Activated CD4-positive, alpha-beta memory T cell treated with anti-CD3 and anti-CD28 coated beads, Interleukin-2, amount 10 ng/mL, durations not matched to agents 7 days and 5 days (primary cell): ENCODE results near the gene KEAP1. TPM values are rescaled to one million over a fixed set of nuclear protein-coding genes. Genes with fewer than 3 reads are reported as not detected.
A peak's percentile ranks its signal among the peaks of the same experiment; 100 is the strongest.
"Not testable (repeated sequence)": the region's sequence is repeated elsewhere in the genome, so short reads cannot be mapped to it uniquely, and the experiment has no call there.

Experiments used
- CTCF ChIA-PET: fragments of 350-600 bp; sonication (Branson Sonifier 250); formaldehyde crosslinking; loops from one replicate; lab custom pipeline; 2021; ENCODE audit warnings: antibody characterized with exemption, inconsistent platforms; lab: Charles Lee
- POLR2A ChIA-PET: fragments of 350-600 bp; sonication (Branson Sonifier 250); formaldehyde crosslinking; loops from one replicate; lab custom pipeline; 2021; ENCODE audit warnings: antibody characterized with exemption; lab: Charles Lee
- DNase-seq: peaks from one replicate; pipeline ENCODE4 v3.0.0-alpha.2; 2020
- H3K27ac Mint-ChIP-seq: one replicate; pipeline ENCODE4 v1.8.0; 2021; ENCODE audit warnings: mild to moderate bottlenecking, mixed read lengths
- H3K27me3 Mint-ChIP-seq: one replicate; pipeline ENCODE4 v1.8.0; 2021; ENCODE audit warnings: mixed read lengths
- H3K36me3 Mint-ChIP-seq: one replicate; pipeline ENCODE4 v1.8.0; 2021; ENCODE audit warnings: low read depth, mixed read lengths
- H3K4me1 Mint-ChIP-seq: one replicate; pipeline ENCODE4 v1.8.0; 2021; ENCODE audit warnings: mixed read lengths
- H3K4me3 Mint-ChIP-seq: one replicate; pipeline ENCODE4 v1.8.0; 2021; ENCODE audit warnings: mild to moderate bottlenecking, mixed read lengths
- H3K9me3 Mint-ChIP-seq: one replicate; pipeline ENCODE4 v1.8.0; 2021; ENCODE audit warnings: mixed read lengths
- total RNA-seq, 2 experiments: library from RNA; stranded (reverse); gene quantifications; one replicate each; pipeline ENCODE4 v1.2.3, GENCODE V29; 2021

KEAP1 gene
- 100 to 1,000 TPM in 1 of 2 experiments, 10 to 100 TPM in 1; 97.1 to 103 TPM for total RNA-seq

DNA sequence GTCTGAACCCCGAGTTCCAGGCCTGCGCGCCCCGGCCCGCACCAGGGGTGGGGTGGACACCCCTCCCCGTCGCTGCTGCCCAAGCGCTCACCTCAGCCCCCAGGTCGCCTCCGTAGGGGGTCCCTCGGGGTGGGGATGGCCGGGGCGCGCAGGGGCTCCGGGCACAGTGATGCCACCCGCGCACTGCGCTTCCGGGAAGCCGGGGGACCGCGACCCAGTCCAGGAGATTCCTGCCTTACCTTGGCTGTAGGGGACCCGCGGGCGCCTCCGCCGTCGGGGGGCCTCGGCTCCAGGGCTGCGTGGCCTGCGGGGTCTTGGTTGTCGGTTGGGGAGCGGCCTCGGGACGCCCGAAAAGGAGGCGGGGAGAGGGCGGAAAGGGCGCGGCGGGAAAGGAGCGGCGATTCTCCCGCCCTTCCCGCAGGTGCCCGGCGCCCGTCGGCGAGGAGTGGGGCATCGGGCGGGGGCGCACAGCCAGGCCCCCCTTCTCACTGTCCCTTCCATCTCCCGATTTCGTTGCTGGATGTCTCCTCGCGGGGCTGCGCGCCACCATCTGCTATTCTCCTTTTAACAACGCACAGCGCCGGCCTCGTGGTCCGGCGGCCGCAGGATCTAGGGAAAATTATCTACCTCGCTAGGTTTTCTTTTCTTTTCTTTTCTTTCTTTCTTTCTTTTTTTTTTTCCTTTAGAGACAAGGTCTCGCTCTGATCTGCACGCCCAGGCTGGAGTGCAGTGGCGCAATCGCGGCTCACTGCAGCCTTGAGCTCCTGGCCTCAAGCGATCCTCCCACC lies at the start of gene KEAP1:
KEAP1 (minus strand) TSS at position 355 of the 788 bp plus-strand sequence. CDS start 3,323 bp downstream, outside the sequence.
- H3K36me3 Mint-ChIP-seq = peaks cover 30% of the 10 kb centered on the region
- H3K4me3 Mint-ChIP-seq = peak within 1 kb of the TSS; percentile 96
- DNase-seq = peak; percentile 47
- POLR2A ChIA-PET = interaction anchor here (0.6 to 1.9 kb wide), 8 partner anchors 10 to 102 kb away, joined by 3 to 7 read pairs (median 3); partner anchors contain the start of gene KRI1
- no peaks in the 10 kb centered on the region for H3K9me3 Mint-ChIP-seq
- CTCF ChIA-PET = interaction anchor here (0.7 to 1.6 kb wide), 3 partner anchors 69 to 197 kb away, joined by 3 to 4 read pairs (median 3); no protein-coding TSS in a partner anchor
- peak within 1 kb of the TSS; percentile 91 for H3K27ac Mint-ChIP-seq
- peaks cover 42% of the 10 kb centered on the region for H3K4me1 Mint-ChIP-seq
- H3K27me3 Mint-ChIP-seq = no peaks in the 10 kb centered on the region

DNA sequence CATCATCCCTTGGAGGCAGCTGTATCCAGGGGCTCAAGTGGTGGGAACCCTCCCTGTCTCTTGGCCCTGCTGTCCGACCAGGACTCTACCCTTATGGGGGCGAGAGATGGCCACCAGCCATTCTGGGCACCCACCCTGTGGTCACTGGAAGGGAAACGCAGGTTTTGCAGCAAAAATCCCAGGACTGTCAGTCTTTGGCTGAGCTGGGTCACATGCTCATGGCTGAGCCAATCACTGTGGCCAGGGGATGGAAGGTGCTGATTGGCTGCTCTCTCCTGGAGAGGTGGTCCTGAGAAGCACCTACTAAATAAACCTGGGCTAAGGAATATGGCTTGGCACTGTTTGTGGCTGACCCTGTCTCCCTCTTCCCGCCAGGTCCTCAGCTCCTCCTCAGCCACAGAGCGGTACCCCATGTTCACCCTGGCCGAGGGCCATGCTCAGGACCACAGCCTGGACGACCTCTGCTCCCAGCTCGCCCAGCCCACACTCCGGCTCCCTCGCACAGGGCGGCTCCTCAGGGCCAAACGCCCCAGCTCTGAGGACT lies 49.4 kb upstream of the KEAP1 start:
- no peaks in the 10 kb centered on the region for H3K9me3 Mint-ChIP-seq
- peak overlapping the region; percentile 99 for H3K27ac Mint-ChIP-seq
- H3K4me3 Mint-ChIP-seq = no peak overlapping the region
- ChIA-PET POLR2A (interaction anchor here (1.0 to 9.8 kb wide), 8 partner anchors 8 to 150 kb away, joined by 3 to 141 read pairs (median 4); partner anchors contain the start of genes CDC37, CDKN2D, KRI1 and QTRT1), CTCF (interaction anchor here (1.0 to 6.3 kb wide), 13 partner anchors 11 to 149 kb away, joined by 3 to 73 read pairs (median 6); partner anchors contain the start of genes CDKN2D, KRI1 and QTRT1)
- peaks cover 49% of the 10 kb centered on the region for H3K4me1 Mint-ChIP-seq
- peaks cover 64% of the 10 kb centered on the region for H3K36me3 Mint-ChIP-seq
- H3K27me3 Mint-ChIP-seq = no peaks in the 10 kb centered on the region
- no peak for DNase-seq

DNA sequence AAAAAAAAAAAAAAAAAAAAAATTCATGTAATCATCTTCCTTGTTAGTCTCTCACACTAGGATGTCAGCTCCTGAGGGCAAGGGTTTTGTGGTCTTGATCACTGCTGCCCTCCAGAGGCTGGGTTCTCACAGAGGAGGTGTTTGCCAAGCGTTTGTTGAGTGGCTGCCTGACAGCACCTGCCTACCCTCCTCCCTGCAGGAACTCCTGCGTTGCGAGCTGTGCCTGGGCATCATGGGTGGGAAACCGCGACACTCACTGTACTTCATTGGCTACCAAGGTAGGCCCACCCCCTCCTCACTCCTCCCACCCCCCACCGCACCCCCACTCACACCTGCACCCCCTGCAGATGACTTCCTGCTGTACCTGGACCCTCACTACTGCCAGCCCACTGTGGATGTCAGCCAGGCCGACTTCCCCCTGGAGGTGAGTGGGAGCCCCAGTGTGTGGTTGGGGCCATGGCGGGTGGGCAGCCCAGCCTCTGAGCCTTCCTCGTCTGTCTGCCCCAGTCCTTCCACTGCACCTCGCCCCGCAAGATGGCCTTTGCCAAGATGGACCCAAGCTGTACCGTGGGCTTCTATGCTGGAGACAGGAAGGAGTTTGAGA lies 48.6 kb upstream of the KEAP1 start:
- Mint-ChIP-seq H3K36me3 (peaks cover 68% of the 10 kb centered on the region), H3K27ac (peak overlapping the region; percentile 56), H3K4me3 (no peak overlapping the region), H3K27me3 (no peaks in the 10 kb centered on the region), H3K9me3 (no peaks in the 10 kb centered on the region), H3K4me1 (peaks cover 52% of the 10 kb centered on the region)
- POLR2A ChIA-PET = interaction anchor here (0.6 to 9.8 kb wide), 6 partner anchors 14 to 150 kb away, joined by 3 to 141 read pairs (median 4); partner anchors contain the start of genes CDKN2D, KRI1 and QTRT1
- CTCF ChIA-PET = interaction anchor here (0.7 to 6.3 kb wide), 13 partner anchors 9 to 148 kb away, joined by 3 to 73 read pairs (median 4); partner anchors contain the start of genes CDKN2D and KRI1
- DNase-seq = peak; percentile 63

DNA sequence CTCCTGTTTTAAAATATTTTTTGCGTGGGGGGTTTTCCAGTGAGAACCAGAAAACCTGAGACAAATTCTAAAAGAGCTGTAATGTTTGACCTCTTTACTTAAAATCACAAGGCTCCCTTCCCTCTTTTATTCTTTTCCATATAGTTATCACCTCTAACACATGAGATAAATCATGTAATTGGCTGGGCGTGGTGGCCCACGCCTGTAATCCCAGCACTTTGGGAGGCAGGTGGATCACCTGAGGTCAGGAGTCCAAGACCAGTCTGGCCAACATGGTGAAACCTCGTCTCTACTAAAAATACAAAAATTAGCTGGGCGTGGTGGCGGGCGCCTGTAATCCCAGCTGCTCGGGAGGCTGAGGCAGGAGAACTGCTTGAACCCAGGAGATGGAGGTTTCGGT lies 47.9 kb upstream of the KEAP1 start:
- CTCF ChIA-PET = interaction anchor here (0.7 to 6.3 kb wide), 11 partner anchors 8 to 146 kb away, joined by 3 to 73 read pairs (median 4); partner anchors contain the start of genes CDKN2D and KRI1
- H3K9me3 Mint-ChIP-seq, DNase-seq, H3K4me3 Mint-ChIP-seq, H3K27me3 Mint-ChIP-seq, H3K27ac Mint-ChIP-seq: not testable (repeated sequence)
- Mint-ChIP-seq H3K36me3 (peaks cover 66% of the 10 kb centered on the region), H3K4me1 (peaks cover 50% of the 10 kb centered on the region)
- POLR2A ChIA-PET = interaction anchor here (0.6 to 9.8 kb wide), 5 partner anchors 15 to 102 kb away, joined by 3 to 141 read pairs (median 3); partner anchors contain the start of genes CDKN2D and KRI1

DNA sequence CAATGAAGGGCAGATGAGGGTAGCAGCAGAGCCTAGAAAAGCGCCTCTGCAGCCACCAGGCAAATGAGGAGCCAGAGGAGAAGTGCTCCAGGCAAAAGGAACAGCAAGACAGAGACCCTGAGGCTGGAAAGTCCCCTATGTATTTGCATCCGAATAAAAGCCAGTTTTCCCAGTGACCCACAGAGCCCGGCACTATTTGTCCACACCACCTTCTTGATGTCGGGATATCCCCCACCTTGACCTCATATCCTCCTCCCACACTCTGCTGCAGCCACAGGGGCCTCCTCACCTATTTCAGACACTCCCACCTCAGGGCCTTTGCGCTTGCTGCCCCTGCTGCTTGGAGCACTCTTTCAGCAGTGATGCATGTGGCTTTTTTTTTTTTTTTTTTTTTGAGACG lies 47.2 kb upstream of the KEAP1 start:
- POLR2A ChIA-PET = interaction anchor here (1.0 to 9.8 kb wide), 2 partner anchors 16 to 103 kb away, joined by 3 to 141 read pairs; partner anchors contain the start of genes CDKN2D and KRI1
- Mint-ChIP-seq H3K4me3 (no peak overlapping the region), H3K9me3 (no peaks in the 10 kb centered on the region), H3K27ac (no peak overlapping the region), H3K36me3 (peaks cover 59% of the 10 kb centered on the region), H3K27me3 (no peaks in the 10 kb centered on the region), H3K4me1 (peaks cover 44% of the 10 kb centered on the region)
- CTCF ChIA-PET = interaction anchor here (1.2 to 6.3 kb wide), 2 partner anchors 16 to 23 kb away, joined by 3 to 73 read pairs; partner anchors contain the start of genes CDKN2D and KRI1
- no peak for DNase-seq

DNA sequence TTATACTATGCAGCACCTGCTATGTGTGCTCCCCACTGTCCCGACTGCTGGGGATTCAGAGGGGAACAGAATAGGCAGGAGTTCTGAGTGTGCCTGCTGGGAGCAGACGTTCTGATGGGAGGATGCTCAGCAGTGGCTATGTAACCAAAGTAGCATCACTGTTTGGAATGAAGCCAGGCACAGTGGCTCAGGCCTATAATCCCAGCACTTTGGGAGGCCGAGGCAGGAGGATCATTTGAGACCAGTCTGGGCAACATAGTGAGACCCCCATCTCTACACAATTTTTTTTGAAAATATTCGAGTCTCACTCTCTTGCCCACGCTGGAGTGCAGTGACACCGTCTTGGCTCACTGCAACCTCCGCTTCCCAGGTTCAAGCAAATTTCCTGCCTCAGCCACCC lies 46.6 kb upstream of the KEAP1 start:
- no peak overlapping the region for H3K4me3 Mint-ChIP-seq

DNA sequence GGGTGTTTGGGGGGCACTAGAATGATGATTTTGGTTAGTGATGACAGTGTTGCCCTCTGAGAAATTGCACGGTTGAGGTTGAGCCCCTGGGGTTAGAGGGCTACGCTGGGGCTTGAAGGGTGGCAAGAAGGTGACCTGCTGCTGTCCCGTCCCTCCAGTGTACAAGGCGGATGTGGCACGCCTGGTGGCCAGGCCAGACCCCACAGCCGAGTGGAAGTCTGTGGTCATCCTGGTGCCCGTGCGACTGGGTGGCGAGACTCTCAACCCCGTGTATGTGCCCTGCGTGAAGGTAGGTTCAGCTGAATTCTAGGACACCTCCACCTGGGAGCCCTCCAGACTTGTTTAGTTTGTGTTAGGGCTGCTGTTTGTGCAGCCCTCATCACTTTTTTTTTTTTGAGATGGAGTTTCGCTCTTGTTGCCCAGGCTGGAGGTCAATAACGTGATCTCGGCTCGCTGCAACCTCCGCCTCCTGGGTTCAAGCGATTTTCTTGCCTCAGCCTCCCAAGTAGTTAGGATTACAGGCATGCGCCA lies 45.7 kb upstream of the KEAP1 start:
- ChIA-PET CTCF (no interaction called here), POLR2A (no interaction called here)
- DNase-seq = no peak
- peaks cover 37% of the 10 kb centered on the region for H3K4me1 Mint-ChIP-seq
- H3K27ac Mint-ChIP-seq = no peak overlapping the region
- H3K9me3 Mint-ChIP-seq = no peaks in the 10 kb centered on the region
- no peaks in the 10 kb centered on the region for H3K27me3 Mint-ChIP-seq
- peaks cover 51% of the 10 kb centered on the region for H3K36me3 Mint-ChIP-seq
- H3K4me3 Mint-ChIP-seq = no peak overlapping the region

More for the DNA sequence above, 46.6 kb upstream of the KEAP1 start:
- Mint-ChIP-seq H3K9me3 (no peaks in the 10 kb centered on the region), H3K36me3 (peaks cover 59% of the 10 kb centered on the region), H3K27ac (no peak overlapping the region), H3K27me3 (no peaks in the 10 kb centered on the region), H3K4me1 (peaks cover 44% of the 10 kb centered on the region)
- ChIA-PET POLR2A (no interaction called here), CTCF (no interaction called here)
- no peak for DNase-seq

DNA sequence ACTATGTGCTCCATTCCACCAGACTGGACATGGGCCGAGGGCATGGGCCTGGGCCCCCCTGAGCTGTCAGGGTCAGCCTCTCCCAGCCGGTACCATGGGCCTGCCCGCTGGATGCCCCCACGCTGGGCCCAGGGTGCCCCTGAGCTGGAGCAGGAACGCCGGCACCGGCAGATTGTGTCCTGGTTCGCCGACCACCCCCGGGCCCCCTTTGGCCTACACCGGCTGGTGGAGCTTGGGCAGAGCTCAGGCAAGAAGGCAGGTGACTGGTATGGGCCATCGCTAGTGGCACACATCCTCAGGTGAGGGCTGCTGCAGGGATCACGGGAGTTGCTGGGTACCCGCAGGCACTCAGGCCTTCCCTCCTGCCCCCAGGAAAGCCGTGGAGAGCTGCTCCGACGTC lies 43.7 kb upstream of the KEAP1 start:
- Mint-ChIP-seq H3K36me3 (peaks cover 32% of the 10 kb centered on the region), H3K27me3 (no peaks in the 10 kb centered on the region), H3K9me3 (no peaks in the 10 kb centered on the region), H3K4me1 (peaks cover 22% of the 10 kb centered on the region), H3K27ac (no peak overlapping the region), H3K4me3 (no peak overlapping the region)
- ChIA-PET CTCF (no interaction called here), POLR2A (interaction anchor here (0.9 to 1.5 kb wide), 2 partner anchors 9 to 23 kb away, joined by 3 to 4 read pairs; no protein-coding TSS in a partner anchor)
- DNase-seq = no peak

DNA sequence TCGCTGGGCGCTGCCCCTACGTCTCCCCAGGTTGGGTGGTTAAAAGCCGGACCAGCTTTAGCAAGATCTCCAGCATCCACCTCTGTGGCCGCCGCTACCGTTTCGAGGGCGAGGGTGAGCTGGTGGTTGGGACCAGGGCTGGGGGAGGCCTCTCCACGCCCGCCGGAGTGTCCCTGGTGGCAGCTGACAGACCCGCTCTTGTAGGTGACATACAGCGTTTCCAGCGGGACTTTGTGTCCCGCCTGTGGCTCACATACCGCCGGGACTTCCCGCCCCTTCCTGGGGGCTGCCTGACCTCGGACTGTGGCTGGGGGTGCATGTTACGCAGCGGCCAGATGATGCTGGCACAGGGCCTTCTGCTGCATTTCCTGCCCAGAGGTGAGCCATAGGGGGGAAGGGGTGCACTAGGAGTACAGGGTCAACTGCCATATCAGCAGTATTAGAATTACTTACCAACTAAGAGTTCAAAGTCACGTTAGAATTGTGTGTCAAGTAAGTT lies 41.6 kb upstream of the KEAP1 start:
- DNase-seq = no peak
- POLR2A ChIA-PET = interaction anchor here (0.6 to 2.2 kb wide), 7 partner anchors 8 to 23 kb away, joined by 3 to 7 read pairs (median 4); partner anchors contain the start of gene KRI1
- Mint-ChIP-seq H3K27ac (peak overlapping the region; percentile 84), H3K9me3 (no peaks in the 10 kb centered on the region), H3K4me3 (peak overlapping the region; percentile 91), H3K4me1 (peaks cover 16% of the 10 kb centered on the region), H3K27me3 (peaks cover 10% of the 10 kb centered on the region), H3K36me3 (peaks cover 13% of the 10 kb centered on the region)
- CTCF ChIA-PET = no interaction called here

DNA sequence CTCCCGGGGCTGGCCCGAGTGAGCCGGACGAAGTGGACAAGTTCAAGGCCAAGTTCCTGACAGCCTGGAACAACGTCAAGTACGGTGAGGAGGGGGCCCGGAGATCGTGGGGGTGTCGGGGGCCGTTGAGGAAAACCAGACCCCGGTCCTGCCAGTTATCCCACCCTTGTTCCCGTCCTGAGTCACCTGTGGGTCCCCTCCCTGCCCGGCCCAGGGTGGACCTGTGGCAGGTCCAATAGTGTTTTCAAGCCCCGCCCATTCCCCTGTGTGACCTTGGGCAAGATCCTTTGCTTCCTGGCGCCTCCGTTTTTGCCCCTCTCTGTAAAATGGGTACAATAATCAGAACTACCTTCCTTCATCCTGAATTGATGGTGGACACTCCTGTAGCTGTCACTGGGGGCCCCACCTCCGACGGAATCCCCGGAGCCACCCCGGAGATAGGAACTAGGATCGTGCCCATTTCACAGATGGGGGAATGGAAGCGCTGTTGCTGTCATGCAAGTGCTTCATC lies 41.1 kb upstream of the KEAP1 start:
- Mint-ChIP-seq H3K27ac (peak overlapping the region; percentile 84), H3K4me1 (peaks cover 16% of the 10 kb centered on the region), H3K27me3 (peaks cover 11% of the 10 kb centered on the region), H3K36me3 (peaks cover 13% of the 10 kb centered on the region), H3K4me3 (peak overlapping the region; percentile 91), H3K9me3 (no peaks in the 10 kb centered on the region)
- ChIA-PET POLR2A (interaction anchor here (0.7 to 2.2 kb wide), 6 partner anchors 9 to 24 kb away, joined by 3 to 7 read pairs (median 5); partner anchors contain the start of gene KRI1), CTCF (no interaction called here)
- DNase-seq = peak; percentile 36

DNA sequence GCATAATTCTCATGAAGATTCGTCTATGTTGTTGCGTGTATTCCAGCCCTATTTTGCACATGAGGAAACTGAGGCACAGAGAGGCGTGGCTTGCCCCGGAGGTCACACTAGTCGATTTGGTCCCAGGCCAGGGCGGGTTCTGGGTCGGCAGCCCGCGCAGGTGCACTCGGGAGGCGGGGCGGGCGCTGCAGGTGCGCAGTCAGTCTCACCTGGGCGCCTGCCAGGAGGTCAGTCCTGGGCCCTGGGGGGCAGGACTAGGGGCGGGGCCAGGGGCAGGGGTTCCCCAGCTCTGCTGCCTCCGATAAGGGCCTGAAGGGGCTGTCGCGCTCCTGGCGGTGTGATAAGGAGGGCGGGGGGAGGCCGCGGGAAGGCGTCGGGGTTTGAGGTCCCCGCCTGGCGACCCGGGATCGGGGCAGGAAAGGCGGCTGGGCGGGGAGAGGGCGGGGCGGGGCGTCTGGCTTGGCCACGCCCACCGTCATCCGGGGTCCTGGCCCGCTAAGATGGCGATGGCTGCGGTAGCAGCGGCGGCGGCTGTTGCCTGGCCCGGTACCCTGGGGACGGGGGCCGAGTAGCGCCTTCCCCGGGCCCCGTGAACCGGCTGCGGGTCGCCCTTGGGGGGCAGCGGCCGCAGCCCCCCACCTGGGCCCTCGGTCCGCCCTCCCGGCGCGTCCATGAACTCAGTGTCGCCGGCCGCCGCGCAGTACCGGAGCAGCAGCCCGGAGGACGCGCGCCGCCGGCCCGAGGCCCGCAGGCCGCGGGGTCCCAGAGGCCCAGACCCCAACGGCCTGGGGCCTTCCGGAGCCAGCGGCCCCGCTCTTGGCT lies 40.5 kb upstream of the KEAP1 start, which contains the start of gene ATG4D:
ATG4D (plus strand) TSS at position 485 of the 822 bp plus-strand sequence; CDS start at position 672, 187 bp downstream.
- no peaks in the 10 kb centered on the region for H3K9me3 Mint-ChIP-seq
- CTCF ChIA-PET = interaction anchor here (0.6 to 3.2 kb wide), 6 partner anchors 8 to 156 kb away, joined by 3 to 13 read pairs (median 4); partner anchors contain the start of gene CDKN2D
- H3K27me3 Mint-ChIP-seq = peaks cover 16% of the 10 kb centered on the region
- H3K4me3 Mint-ChIP-seq = peak within 1 kb of the TSS; percentile 91
- peaks cover 16% of the 10 kb centered on the region for H3K4me1 Mint-ChIP-seq
- peaks cover 13% of the 10 kb centered on the region for H3K36me3 Mint-ChIP-seq
- POLR2A ChIA-PET = interaction anchor here (1.0 to 2.2 kb wide), 6 partner anchors 18 to 58 kb away, joined by 3 to 7 read pairs (median 3); no protein-coding TSS in a partner anchor
- peak; percentile 83 for DNase-seq
- peak within 1 kb of the TSS; percentile 84 for H3K27ac Mint-ChIP-seq
